H1 (cell line): ENCODE results near the gene DSP. TPM values are rescaled to one million over a fixed set of nuclear protein-coding genes. Genes with fewer than 3 reads are reported as not detected.

Source experiments
- CTCF ChIA-PET: fragments of 300-600 bp; sonication (Branson Sonifier 250); formaldehyde crosslinking; loops from one replicate; lab custom pipeline; 2021; ENCODE audit not compliant: partially characterized antibody; lab: Charles Lee
- POLR2A ChIA-PET: fragments of 300-600 bp; sonication (Branson Sonifier 250); formaldehyde crosslinking; loops from one replicate; lab custom pipeline; 2021; ENCODE audit warnings: inconsistent platforms; ENCODE audit not compliant: partially characterized antibody; lab: Charles Lee
- DNase-seq, 2 experiments: peaks; one replicate each; pipeline versions ENCODE4 v3.0.0 to v3.0.0-alpha.2; 2010 to 2022; ENCODE audit warnings: low spot score in 2 of 2, low read depth in 1 of 2, mixed read lengths in 1 of 2
- FAIRE-seq: peaks from 2 replicates; lab custom pipeline; 2011; peaks lifted over from hg19 to GRCh38; lab: Jason Lieb, UNC
- H2AFZ ChIP-seq: 2 replicates; pipeline ENCODE4 v1.8.1; 2012; ENCODE audit warnings: low read length, inconsistent platforms
- H2AK5ac ChIP-seq: 2 replicates; pipeline ENCODE4 v1.6.1; 2013; ENCODE audit warnings: low read depth, low read length
- H2BK120ac ChIP-seq: replicated peaks from 2 replicates; pipeline ENCODE3; 2013; ENCODE audit warnings: low read depth, low read length, inconsistent platforms
- H2BK12ac ChIP-seq: 2 replicates; pipeline ENCODE4 v1.6.1; 2013; ENCODE audit warnings: low read depth, low read length
- H2BK15ac ChIP-seq: 2 replicates; pipeline ENCODE4 v1.6.1; 2013; ENCODE audit warnings: low read length
- H2BK20ac ChIP-seq: 2 replicates; pipeline ENCODE4 v1.6.1; 2013; ENCODE audit warnings: low read length
- H2BK5ac ChIP-seq: 2 replicates; pipeline ENCODE4 v1.6.1; 2013; ENCODE audit warnings: low read depth, low read length
- H3K14ac ChIP-seq: 2 replicates; pipeline ENCODE4 v1.6.1; 2013; ENCODE audit warnings: inconsistent platforms; ENCODE audit not compliant: insufficient read length
- H3K18ac ChIP-seq: 2 replicates; pipeline ENCODE4 v1.6.1; 2013; ENCODE audit warnings: low read length; ENCODE audit errors: extremely low read depth
- H3K23ac ChIP-seq: 2 replicates; pipeline ENCODE4 v1.6.1; 2013; ENCODE audit warnings: inconsistent platforms; ENCODE audit not compliant: insufficient read length
- H3K23me2 ChIP-seq: 2 replicates; pipeline ENCODE4 v1.6.1; 2013; ENCODE audit warnings: low read depth, low read length
- H3K27ac ChIP-seq: 2 replicates; pipeline ENCODE4 v1.6.1; 2011; ENCODE audit warnings: low read depth, low read length, inconsistent platforms
- H3K27me3 ChIP-seq, 4 experiments: replicated peaks in 1 of 4; 1 replicate in 1 of 4; 2 replicates in 3 of 4; pipeline versions ENCODE4 v1.6.1 to v1.8.1; 2011 to 2013; ENCODE audit warnings: low read length in 3 of 4, mild to moderate bottlenecking in 3 of 4, inconsistent platforms in 2 of 4, mixed read lengths in 2 of 4, moderate library complexity in 1 of 4; ENCODE audit not compliant: control insufficient read depth in 3 of 4, insufficient read depth in 3 of 4; ENCODE audit errors: extremely low read depth in 1 of 4
- H3K36me3 ChIP-seq, 4 experiments: 2 replicates each; pipeline versions ENCODE4 v1.6.1 to v1.8.1; 2011 to 2013; ENCODE audit warnings: mild to moderate bottlenecking in 4 of 4, low read length in 3 of 4, moderate library complexity in 2 of 4, control low read depth in 1 of 4, inconsistent platforms in 1 of 4; ENCODE audit not compliant: insufficient read depth in 4 of 4, control insufficient read depth in 2 of 4
- H3K4ac ChIP-seq: replicated peaks from 2 replicates; pipeline ENCODE3; 2013; ENCODE audit warnings: low read length, low read depth, mixed read lengths, inconsistent platforms; ENCODE audit not compliant: insufficient read length
- H3K4me1 ChIP-seq, 4 experiments: replicated peaks in 1 of 4; 1 replicate in 1 of 4; 2 replicates in 3 of 4; pipeline versions ENCODE4 v1.6.1 to v1.8.1; 2011 to 2013; ENCODE audit warnings: low read length in 3 of 4, inconsistent platforms in 2 of 4, mixed read lengths in 1 of 4; ENCODE audit not compliant: insufficient read depth in 4 of 4, control insufficient read depth in 3 of 4
- H3K4me2 ChIP-seq, 2 experiments: 2 replicates each; pipeline versions ENCODE4 v1.6.1 to v1.8.1; 2011 to 2013; ENCODE audit warnings: low read depth in 2 of 2, low read length in 2 of 2, control low read depth in 1 of 2, inconsistent platforms in 1 of 2, mild to moderate bottlenecking in 1 of 2; ENCODE audit not compliant: insufficient read depth in 1 of 2
- H3K4me3 ChIP-seq, 4 experiments: fragments of 200-600, 300-600 bp in 1 of 4; sonication (generic), shearing (Covaris generic), sonication (Bioruptor Twin) in 1 of 4; 2 replicates each; pipeline versions ENCODE4 v1.5.1 to v1.8.1; 2011 to 2016; ENCODE audit warnings: low read length in 4 of 4, low read depth in 3 of 4, control low read depth in 2 of 4, inconsistent platforms in 2 of 4, mild to moderate bottlenecking in 2 of 4, mixed read lengths in 1 of 4, moderate library complexity in 1 of 4; ENCODE audit not compliant: insufficient read depth in 2 of 4; ENCODE audit errors: extremely low read depth in 1 of 4
- H3K56ac ChIP-seq: replicated peaks from 2 replicates; pipeline ENCODE3; 2013; ENCODE audit warnings: low read depth, mild to moderate bottlenecking, mixed read lengths, low read length, inconsistent platforms; ENCODE audit not compliant: insufficient read length
- H3K79me1 ChIP-seq: 2 replicates; pipeline ENCODE4 v1.6.1; 2013; ENCODE audit warnings: low read depth, low read length, control low read depth
- H3K79me2 ChIP-seq, 2 experiments: 2 replicates each; pipeline versions ENCODE4 v1.6.1 to v1.8.1; 2012 to 2013; ENCODE audit warnings: low read length in 2 of 2, mild to moderate bottlenecking in 2 of 2, inconsistent platforms in 1 of 2; ENCODE audit not compliant: insufficient read depth in 2 of 2, control insufficient read depth in 1 of 2
- H3K9ac ChIP-seq, 4 experiments: replicated peaks in 1 of 4; 1 replicate in 1 of 4; 2 replicates in 3 of 4; pipeline versions ENCODE4 v1.6.1 to v1.8.1; 2011 to 2013; ENCODE audit warnings: low read depth in 3 of 4, low read length in 3 of 4, control low read depth in 2 of 4, mild to moderate bottlenecking in 2 of 4, moderate library complexity in 2 of 4, inconsistent platforms in 1 of 4; ENCODE audit errors: extremely low read depth in 1 of 4
- H3K9me3 ChIP-seq, 2 experiments: 2 replicates each; pipeline versions ENCODE4 v1.6.1 to v1.8.1; 2012 to 2013; ENCODE audit warnings: mild to moderate bottlenecking in 2 of 2, moderate library complexity in 2 of 2, control low read depth in 1 of 2, inconsistent platforms in 1 of 2, low read depth in 1 of 2, low read length in 1 of 2, mixed read lengths in 1 of 2; ENCODE audit not compliant: insufficient read depth in 2 of 2
- H4K20me1 ChIP-seq, 2 experiments: replicated peaks in 1 of 2; 2 replicates each; pipeline versions ENCODE3 to v1.8.1; 2011 to 2013; ENCODE audit warnings: inconsistent platforms in 2 of 2, low read length in 2 of 2, mild to moderate bottlenecking in 1 of 2; ENCODE audit not compliant: insufficient read depth in 2 of 2, control insufficient read depth in 1 of 2
- H4K5ac ChIP-seq: 2 replicates; pipeline ENCODE4 v1.6.1; 2013; ENCODE audit warnings: low read length, low read depth, mixed read lengths, inconsistent platforms; ENCODE audit not compliant: insufficient read length
- H4K8ac ChIP-seq: 2 replicates; pipeline ENCODE4 v1.8.0; 2013; ENCODE audit warnings: mild to moderate bottlenecking, moderate library complexity, low read length, inconsistent platforms; ENCODE audit not compliant: insufficient read depth; ENCODE audit errors: extremely low read depth
- H4K91ac ChIP-seq: replicated peaks from 2 replicates; pipeline ENCODE3; 2013; ENCODE audit warnings: low read length, mixed read lengths, inconsistent platforms; ENCODE audit not compliant: insufficient read length
- BACH1 ChIP-seq: IDR thresholded peaks from 2 replicates; pipeline ENCODE4 v1.6.1; 2012; ENCODE audit warnings: low read length, improper control_type of control experiment
- BCL11A ChIP-seq, 2 experiments: IDR thresholded peaks; one replicate each; pipeline ENCODE4 v1.6.1; 2011; ENCODE audit warnings: low read depth in 2 of 2, low read length in 2 of 2, mild to moderate bottlenecking in 2 of 2
- CBX8 ChIP-seq: fragments of 300-800, 300-1000 bp; sonication (generic); IDR thresholded peaks from 2 replicates; pipeline ENCODE4 v1.7.1; 2016; ENCODE audit warnings: low read depth, low read length, borderline replicate concordance
- CHD1 ChIP-seq: IDR thresholded peaks from 2 replicates; pipeline ENCODE4 v1.6.1; 2012; ENCODE audit warnings: low read depth, low read length, improper control_type of control experiment
- CTBP2 ChIP-seq: IDR thresholded peaks from 2 replicates; pipeline ENCODE4 v1.7.0; 2011; ENCODE audit warnings: borderline replicate concordance, mild to moderate bottlenecking, moderate library complexity, mixed read lengths, low read length; ENCODE audit not compliant: insufficient read depth, insufficient read length
- EP300 ChIP-seq, 2 experiments: IDR thresholded peaks; 1 replicate in 1 of 2; 2 replicates in 1 of 2; pipeline ENCODE4 v1.6.1; 2011 to 2012; ENCODE audit warnings: low read depth in 2 of 2, low read length in 2 of 2, mild to moderate bottlenecking in 2 of 2, borderline replicate concordance in 1 of 2, inconsistent platforms in 1 of 2, moderate library complexity in 1 of 2
- MAFK ChIP-seq: IDR thresholded peaks from 2 replicates; pipeline ENCODE4 v1.6.1; 2012; ENCODE audit warnings: low read depth, mild to moderate bottlenecking, improper control_type of control experiment, low read length
- PHF8 ChIP-seq: fragments of 200-600 bp; sonication (generic); conservative IDR thresholded peaks from 2 replicates; pipeline ENCODE4 v1.7.1; 2012; ENCODE audit warnings: low read depth, mild to moderate bottlenecking, inconsistent platforms, low read length, moderate library complexity
- RXRA ChIP-seq: IDR thresholded peaks from 2 replicates; pipeline ENCODE4 v1.6.1; 2011; ENCODE audit warnings: low read depth, mild to moderate bottlenecking, low read length, moderate library complexity; ENCODE audit not compliant: insufficient read depth
- SIX5 ChIP-seq: IDR thresholded peaks from 2 replicates; pipeline ENCODE4 v1.6.1; 2011; ENCODE audit warnings: mild to moderate bottlenecking, low read depth, low read length
- SRF ChIP-seq: IDR thresholded peaks from 2 replicates; pipeline ENCODE4 v1.6.1; 2011; ENCODE audit warnings: mild to moderate bottlenecking, low read depth, low read length, moderate library complexity
- SUZ12 ChIP-seq: fragments of 200-600 bp; sonication (generic); IDR thresholded peaks from 2 replicates; pipeline ENCODE4 v1.6.1; 2012; ENCODE audit warnings: mild to moderate bottlenecking, inconsistent platforms, low read length, moderate library complexity, mixed read lengths
- WGBS, 2 experiments: shearing (Covaris generic) in 1 of 2; methylation state at CpG; one replicate each; pipeline versions ENCODE4 v1.1.6 to v1.1.7; 2013 to 2015; ENCODE audit warnings: low lambda C conversion rate in 2 of 2, mixed read lengths in 2 of 2, inconsistent platforms in 1 of 2, low coverage in 1 of 2, missing lambda C conversion rate in 1 of 2; ENCODE audit not compliant: insufficient replicate concordance in 2 of 2, insufficient coverage in 1 of 2, insufficient read length in 1 of 2; ENCODE audit errors: extremely low coverage in 1 of 2, missing lambda C conversion rate in 1 of 2; 5-methylcytosine and 5-hydroxymethylcytosine counted together
- polyA plus RNA-seq, 7 experiments: library from polyadenylated mRNA; depleted of rRNA in 3 of 7; stranded (reverse) in 5 of 7; unstranded in 2 of 7; fragments of >200 nt in 5 of 7; fragments of 200-250 nt in 2 of 7; gene quantifications; 1 replicate in 5 of 7; 2 replicates in 1 of 7; 4 replicates in 1 of 7; pipeline versions ENCODE4 v1.2.1 to v1.2.3, GENCODE V29; 2011 to 2013; ENCODE audit warnings: missing spikeins in 2 of 7, mixed read lengths in 2 of 7
- total RNA-seq: library from RNA; stranded (reverse); fragmentation: NEBNext Ultra II Directional; extraction: Animal tissue kit (Norgen Biotek cat#: 25700); gene quantifications from 2 replicates; pipeline ENCODE4 v1.2.1, GENCODE V29; 2021

The DSP gene
- total and polyA plus RNA-seq, 2 of the 8 experiments (the other 6 are each of a cell fraction or from before 2014, with no cell fraction given) = 14.3 to 48.5 TPM

DNA sequence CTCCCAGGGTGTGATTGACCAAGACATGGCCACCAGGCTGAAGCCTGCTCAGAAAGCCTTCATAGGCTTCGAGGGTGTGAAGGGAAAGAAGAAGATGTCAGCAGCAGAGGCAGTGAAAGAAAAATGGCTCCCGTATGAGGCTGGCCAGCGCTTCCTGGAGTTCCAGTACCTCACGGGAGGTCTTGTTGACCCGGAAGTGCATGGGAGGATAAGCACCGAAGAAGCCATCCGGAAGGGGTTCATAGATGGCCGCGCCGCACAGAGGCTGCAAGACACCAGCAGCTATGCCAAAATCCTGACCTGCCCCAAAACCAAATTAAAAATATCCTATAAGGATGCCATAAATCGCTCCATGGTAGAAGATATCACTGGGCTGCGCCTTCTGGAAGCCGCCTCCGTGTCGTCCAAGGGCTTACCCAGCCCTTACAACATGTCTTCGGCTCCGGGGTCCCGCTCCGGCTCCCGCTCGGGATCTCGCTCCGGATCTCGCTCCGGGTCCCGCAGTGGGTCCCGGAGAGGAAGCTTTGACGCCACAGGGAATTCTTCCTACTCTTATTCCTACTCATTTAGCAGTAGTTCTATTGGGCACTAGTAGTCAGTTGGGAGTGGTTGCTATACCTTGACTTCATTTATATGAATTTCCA, 43.9 kb downstream of the DSP start:
- H3K14ac ChIP-seq = no peak overlapping the region
- no peak overlapping the region for H3K18ac ChIP-seq
- no peak overlapping the region for H2BK20ac ChIP-seq
- no peak overlapping the region for H4K91ac ChIP-seq
- peaks cover 8 to 42% (median 33%) of the 10 kb centered on the region in 4 experiments for H3K36me3 ChIP-seq
- H3K4me3 ChIP-seq = no peak overlapping the region
- no peaks in the 10 kb centered on the region for H4K20me1 ChIP-seq
- no peaks in the 10 kb centered on the region for H3K79me1 ChIP-seq
- no peaks in the 10 kb centered on the region for H3K27me3 ChIP-seq
- FAIRE-seq = no peak
- POLR2A ChIA-PET = no interaction called here
- H2BK120ac ChIP-seq = no peak overlapping the region
- no peak for DNase-seq
- H3K27ac ChIP-seq = no peak overlapping the region
- H3K79me2 ChIP-seq = peaks cover 0 to 3% of the 10 kb centered on the region in 2 experiments; a peak in 1 of 4 replicates
- H2BK15ac ChIP-seq = no peak overlapping the region
- H3K4me1 ChIP-seq = no peaks in the 10 kb centered on the region
- no peak overlapping the region for H2AFZ ChIP-seq
- no peak overlapping the region for H3K56ac ChIP-seq
- H4K5ac ChIP-seq = no peak overlapping the region
- H3K23me2 ChIP-seq = peaks cover 2% of the 10 kb centered on the region
- no peak overlapping the region for H2BK5ac ChIP-seq
- no peak overlapping the region for H3K4me2 ChIP-seq
- no peak for TF ChIP-seq CBX8
- no peak for TF ChIP-seq EP300 (IDR thresholded peaks at IDR 0.05; ENCODE audit: borderline replicate concordance in 1 of 2, low read depth in 2 of 2, low read length in 2 of 2)
- no peak for TF ChIP-seq CHD1
- TF ChIP-seq PHF8 = no peak
- TF ChIP-seq MAFK = no peak
- no peak for TF ChIP-seq CTBP2
- TF ChIP-seq SRF = no peak
- TF ChIP-seq BACH1 = no peak
- TF ChIP-seq RXRA = no peak
- TF ChIP-seq SUZ12 = no peak
- TF ChIP-seq SIX5 = no peak
- TF ChIP-seq BCL11A (IDR thresholded peaks at IDR 0.05; ENCODE audit: low read depth in 2 of 2, low read length in 2 of 2) = no peak
- TF ChIP-seq, all 59 proteins: peak for 0
- H2AK5ac ChIP-seq = no peak overlapping the region
- no peaks in the 10 kb centered on the region for H3K9me3 ChIP-seq
- H2BK12ac ChIP-seq = no peak overlapping the region
- no peak overlapping the region; the same call in 1 of the 2 replicates for H4K8ac ChIP-seq
- H3K9ac ChIP-seq = no peak overlapping the region
- WGBS, 2 experiments = 96% methylated on average over 28 of the region's 28 CpGs; no CpG with 5 or more reads in 1 of the 2 experiments
- no peak overlapping the region for H3K4ac ChIP-seq
- no peak overlapping the region for H3K23ac ChIP-seq
- CTCF ChIA-PET = no interaction called here
